ENCODE results near the gene IL4I1.
A peak's percentile ranks its signal among the peaks of the same experiment; 100 is the strongest.
"Not testable (repeated sequence)": the region's sequence is repeated elsewhere in the genome, so short reads cannot be mapped to it uniquely, and the experiment has no call there.

The IL4I1 gene

DNA sequence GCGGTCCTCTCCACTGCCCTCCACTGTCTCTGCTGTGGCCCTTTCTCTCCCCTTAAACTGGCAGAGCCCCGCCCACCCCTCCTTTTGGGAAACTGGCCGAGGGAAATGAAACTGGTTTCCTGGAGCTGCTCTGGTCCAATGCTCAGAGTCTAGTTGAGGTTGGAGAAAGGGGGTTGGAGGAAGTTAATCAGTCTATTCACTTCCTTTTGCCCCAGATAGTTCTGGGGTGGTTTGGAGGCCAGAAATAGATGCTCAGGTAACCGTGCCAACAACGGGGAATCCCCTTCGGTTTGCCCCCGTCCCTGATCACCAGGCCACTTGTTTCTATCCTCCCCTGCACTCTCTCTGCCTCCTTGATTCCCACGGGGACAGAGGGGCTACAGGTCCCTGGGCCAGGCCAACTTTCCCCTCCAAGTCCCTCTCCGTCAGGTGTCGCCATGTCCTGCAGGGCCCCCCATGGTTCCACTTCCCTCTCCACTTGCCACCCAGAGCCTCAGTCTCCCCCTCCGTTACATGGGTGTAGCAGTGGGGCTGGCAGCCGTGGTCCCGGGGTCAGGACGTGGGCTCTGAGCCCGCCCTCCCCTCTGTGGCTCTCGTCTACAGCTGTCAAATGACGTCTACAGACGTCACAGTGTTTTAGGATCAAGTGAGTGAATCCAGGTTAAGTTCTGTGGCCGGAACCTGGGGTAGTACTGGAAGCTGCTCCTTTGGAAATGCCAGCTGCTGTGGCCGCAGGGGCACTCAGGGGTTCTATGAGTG is at the start of gene IL4I1:
TSS of gene IL4I1 (minus strand) at position 25 of the 759 bp plus-strand sequence. CDS start 727 bp downstream, outside the sequence.
- H3K9me3 Mint-ChIP-seq, result no peaks in the 10 kb centered on the region
- peak; percentile 67 for DNase-seq
- CTCF ChIA-PET, result no interaction called here
- peaks cover 20% of the 10 kb centered on the region for H3K27me3 Mint-ChIP-seq
- H3K27ac Mint-ChIP-seq, result peak within 1 kb of the TSS; percentile 91
- no peaks in the 10 kb centered on the region for H3K36me3 Mint-ChIP-seq
- H3K4me3 Mint-ChIP-seq, result peak within 1 kb of the TSS; percentile 48
- H3K4me1 Mint-ChIP-seq, result peaks cover 35% of the 10 kb centered on the region

DNA sequence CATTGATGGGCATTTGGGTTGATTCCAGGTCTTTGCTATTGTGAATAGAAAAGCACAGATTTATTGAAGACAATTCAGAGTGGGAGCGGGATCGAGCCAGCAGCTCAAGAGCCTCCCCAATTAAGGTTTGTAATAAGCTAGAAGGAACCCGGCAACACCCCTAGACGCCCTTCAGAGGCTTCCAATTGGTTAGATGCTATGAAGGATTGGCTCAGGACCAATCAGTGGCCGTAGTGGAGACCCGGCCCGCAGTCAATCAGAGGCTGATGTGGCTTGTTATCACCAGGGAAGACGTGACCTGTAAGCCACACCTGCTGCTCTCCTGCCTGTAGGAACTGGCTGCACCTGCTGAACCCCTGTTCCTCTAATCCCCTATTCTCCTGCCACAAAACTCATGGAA is 49.7 kb upstream of the IL4I1 start:
- Mint-ChIP-seq H3K27me3 (peaks cover 14% of the 10 kb centered on the region), H3K9me3 (no peaks in the 10 kb centered on the region), H3K36me3 (no peaks in the 10 kb centered on the region), H3K27ac (no peak overlapping the region), H3K4me3 (no peak overlapping the region), H3K4me1 (no peaks in the 10 kb centered on the region)
- CTCF ChIA-PET, result no interaction called here
- DNase-seq, result no peak

GRCh38 chr19:49944567-49944966 is 47.9 kb upstream of the IL4I1 start:
- DNase-seq, H3K27ac Mint-ChIP-seq, H3K9me3 Mint-ChIP-seq, H3K4me1 Mint-ChIP-seq, CTCF ChIA-PET, H3K36me3 Mint-ChIP-seq, H3K4me3 Mint-ChIP-seq: not testable (repeated sequence)
- peaks cover 14% of the 10 kb centered on the region for H3K27me3 Mint-ChIP-seq

DNA sequence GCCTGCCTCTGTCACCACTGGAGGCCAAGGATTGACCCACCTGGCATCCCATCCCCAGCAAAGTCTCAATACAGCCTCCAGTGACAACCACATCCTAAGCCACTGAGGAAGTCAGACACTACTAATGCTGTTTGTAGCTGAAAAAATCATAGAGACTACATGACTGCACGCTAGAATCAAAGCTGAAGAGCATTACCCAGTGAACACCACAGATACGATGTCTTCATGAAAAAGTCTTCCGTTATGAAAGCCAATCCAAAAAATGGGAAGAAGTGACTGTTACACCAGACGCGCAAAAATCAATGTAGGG is 43.8 kb upstream of the IL4I1 start:
- Mint-ChIP-seq H3K4me1 (peaks cover 17% of the 10 kb centered on the region), H3K4me3 (no peak overlapping the region), H3K9me3 (no peaks in the 10 kb centered on the region), H3K36me3 (no peaks in the 10 kb centered on the region), H3K27ac (no peak overlapping the region), H3K27me3 (peaks cover 38% of the 10 kb centered on the region)
- no peak for DNase-seq
- CTCF ChIA-PET, result no interaction called here

DNA sequence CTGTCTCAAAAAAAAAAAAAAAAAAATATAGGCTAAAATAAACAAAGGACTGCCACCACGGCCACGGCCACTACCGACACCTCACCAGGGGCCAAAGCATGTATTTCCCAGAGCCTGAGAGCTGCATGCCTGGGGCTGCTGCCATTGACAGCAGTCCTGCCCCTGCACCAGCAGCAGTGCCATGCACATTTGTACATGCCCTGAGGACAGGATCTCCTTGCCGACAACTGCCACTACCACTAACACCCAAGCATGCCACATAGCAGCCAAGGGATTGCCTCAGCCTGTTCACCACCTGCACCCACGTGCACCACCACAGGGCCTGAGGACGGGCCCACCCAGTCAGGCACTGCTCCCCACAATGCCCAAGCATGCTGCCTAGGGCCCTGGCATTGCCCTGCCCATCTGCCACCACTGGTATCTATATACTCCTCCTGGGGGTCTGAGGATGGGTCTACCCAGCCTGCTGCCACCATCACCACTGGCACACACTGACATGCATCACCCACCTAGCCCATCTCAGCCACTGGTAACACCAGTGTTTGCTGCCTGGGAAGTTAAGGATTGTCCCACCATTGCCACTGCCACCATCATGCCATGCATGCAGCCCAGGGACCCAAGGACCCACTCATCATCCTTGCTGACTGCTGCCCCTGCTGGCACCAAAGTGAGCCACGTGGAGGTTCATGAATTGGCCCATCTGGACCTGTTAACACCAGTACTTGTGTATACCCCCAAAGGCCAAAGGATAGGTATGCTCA is 43.2 kb upstream of the IL4I1 start:
- Mint-ChIP-seq H3K27me3 (peaks cover 43% of the 10 kb centered on the region), H3K27ac (no peak overlapping the region), H3K4me1 (peaks cover 17% of the 10 kb centered on the region), H3K9me3 (no peaks in the 10 kb centered on the region), H3K4me3 (no peak overlapping the region), H3K36me3 (no peaks in the 10 kb centered on the region)
- DNase-seq, result no peak
- CTCF ChIA-PET, result interaction anchor here (4.7 kb wide), 1 partner anchor 45 kb away, joined by 31 read pairs; no protein-coding TSS in a partner anchor

- CTCF ChIA-PET, result interaction anchor here (0.6 to 4.7 kb wide), 6 partner anchors 10 to 65 kb away, joined by 3 to 31 read pairs (median 7); partner anchors contain the start of gene ATF5
- H3K4me3 Mint-ChIP-seq, result no peak overlapping the region
- no peak overlapping the region for H3K27ac Mint-ChIP-seq
Measured at GRCh38 chr19:49938662-49939061, 42.0 kb upstream of the IL4I1 start.

DNA sequence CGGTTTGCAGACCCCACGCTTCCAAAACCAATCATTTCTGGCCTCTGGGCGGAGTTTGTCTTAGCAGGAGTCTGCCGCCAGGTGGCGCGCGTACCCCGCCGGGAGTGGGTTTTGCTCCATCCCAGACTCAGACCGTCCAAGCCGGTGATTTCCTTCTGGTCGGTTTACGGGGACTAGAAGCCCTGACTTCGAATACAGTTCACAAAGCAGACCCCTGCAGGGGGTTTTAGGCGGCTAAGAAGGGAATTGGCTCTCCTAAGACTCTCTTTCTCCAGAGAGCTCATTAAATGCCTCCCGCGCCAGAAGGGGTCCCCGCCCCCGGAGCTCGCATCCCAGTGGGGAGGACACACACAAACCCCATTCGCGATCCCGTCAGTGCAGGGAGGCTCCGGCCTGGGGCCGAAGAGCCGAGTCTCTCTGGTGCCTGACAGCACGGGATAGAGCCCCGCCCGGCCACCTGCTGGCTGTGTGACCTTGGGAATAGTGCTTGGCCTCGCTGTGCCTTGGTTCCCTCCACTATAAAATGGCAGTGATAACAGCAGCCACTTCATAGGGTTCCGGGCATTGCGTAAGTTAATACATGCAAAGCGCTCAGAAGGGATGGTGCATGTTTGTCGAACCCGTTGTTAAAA is 41.2 kb upstream of the IL4I1 start:
- no peak overlapping the region for H3K27ac Mint-ChIP-seq
- no peaks in the 10 kb centered on the region for H3K9me3 Mint-ChIP-seq
- DNase-seq, result peak; percentile 82
- H3K4me1 Mint-ChIP-seq, result peaks cover 27% of the 10 kb centered on the region
- no peak overlapping the region for H3K4me3 Mint-ChIP-seq
- CTCF ChIA-PET, result interaction anchor here (0.9 to 4.7 kb wide), 10 partner anchors 9 to 198 kb away, joined by 3 to 31 read pairs (median 4); partner anchors contain the start of gene ATF5
- peaks cover 59% of the 10 kb centered on the region for H3K27me3 Mint-ChIP-seq
- peaks cover 4% of the 10 kb centered on the region for H3K36me3 Mint-ChIP-seq

More at GRCh38 chr19:49938662-49939061, 42.0 kb upstream of the IL4I1 start:
- peaks cover 54% of the 10 kb centered on the region for H3K27me3 Mint-ChIP-seq
- H3K36me3 Mint-ChIP-seq, result no peaks in the 10 kb centered on the region
- H3K9me3 Mint-ChIP-seq, result no peaks in the 10 kb centered on the region
- peaks cover 19% of the 10 kb centered on the region for H3K4me1 Mint-ChIP-seq
- DNase-seq, result no peak

- H3K4me1 Mint-ChIP-seq, result peaks cover 38% of the 10 kb centered on the region
- H3K36me3 Mint-ChIP-seq, result peaks cover 9% of the 10 kb centered on the region
- no peak for DNase-seq
- H3K9me3 Mint-ChIP-seq, result peaks cover 2% of the 10 kb centered on the region
- peaks cover 54% of the 10 kb centered on the region for H3K27me3 Mint-ChIP-seq
- no peak overlapping the region for H3K4me3 Mint-ChIP-seq
- CTCF ChIA-PET, result interaction anchor here (4.7 kb wide), 1 partner anchor 48 kb away, joined by 31 read pairs; no protein-coding TSS in a partner anchor
- H3K27ac Mint-ChIP-seq, result peak overlapping the region; percentile 34
Measured at GRCh38 chr19:49936549-49936948, 39.9 kb upstream of the IL4I1 start.

- Mint-ChIP-seq H3K27me3 (peaks cover 65% of the 10 kb centered on the region), H3K4me3 (no peak overlapping the region), H3K4me1 (peaks cover 52% of the 10 kb centered on the region), H3K9me3 (peaks cover 5% of the 10 kb centered on the region), H3K36me3 (peaks cover 19% of the 10 kb centered on the region), H3K27ac (peak overlapping the region; percentile 87)
- DNase-seq, result no peak
- CTCF ChIA-PET, result interaction anchor here (1.0 kb wide), 1 partner anchor 24 kb away, joined by 3 read pairs; no protein-coding TSS in a partner anchor
Measured at GRCh38 chr19:49933643-49934042, 37.0 kb upstream of the IL4I1 start.

DNA sequence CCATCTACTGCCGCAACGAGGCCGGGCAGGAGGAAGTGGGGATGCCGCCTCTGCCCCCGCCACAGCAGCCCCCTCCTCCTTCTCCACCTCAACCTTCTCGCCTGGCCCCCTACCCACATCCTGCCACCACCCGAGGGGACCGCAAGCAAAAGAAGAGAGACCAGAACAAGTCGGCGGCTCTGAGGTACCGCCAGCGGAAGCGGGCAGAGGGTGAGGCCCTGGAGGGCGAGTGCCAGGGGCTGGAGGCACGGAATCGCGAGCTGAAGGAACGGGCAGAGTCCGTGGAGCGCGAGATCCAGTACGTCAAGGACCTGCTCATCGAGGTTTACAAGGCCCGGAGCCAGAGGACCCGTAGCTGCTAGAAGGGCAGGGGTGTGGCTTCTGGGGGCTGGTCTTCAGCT is 36.0 kb upstream of the IL4I1 start:
- Mint-ChIP-seq H3K4me3 (peak overlapping the region; percentile 59), H3K27me3 (peaks cover 62% of the 10 kb centered on the region), H3K9me3 (peaks cover 5% of the 10 kb centered on the region), H3K36me3 (peaks cover 25% of the 10 kb centered on the region), H3K27ac (peak overlapping the region; percentile 87), H3K4me1 (peaks cover 58% of the 10 kb centered on the region)
- CTCF ChIA-PET, result interaction anchor here (1.0 kb wide), 1 partner anchor 23 kb away, joined by 3 read pairs; no protein-coding TSS in a partner anchor
- peak; percentile 75 for DNase-seq

DNA sequence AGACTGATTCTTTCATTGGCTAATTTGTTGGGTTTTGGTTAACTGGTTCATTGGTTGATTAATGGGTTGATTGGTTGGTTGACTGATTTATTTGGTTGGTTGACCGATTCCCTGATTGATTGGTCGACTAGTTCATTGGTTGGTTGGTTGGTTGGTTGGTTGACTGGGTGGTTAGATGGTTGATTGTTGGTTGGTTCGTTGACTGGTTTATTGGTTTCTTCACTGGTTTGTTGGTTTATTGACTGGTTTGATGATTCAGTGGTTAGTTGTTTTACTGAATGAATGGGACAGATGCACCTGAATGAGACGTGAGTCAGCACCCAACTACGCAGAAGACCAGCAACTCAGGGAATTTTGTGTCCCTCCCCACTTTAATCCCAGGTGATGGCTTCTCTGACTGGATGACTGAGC is 35.4 kb upstream of the IL4I1 start:
- Mint-ChIP-seq H3K4me3 (peak overlapping the region; percentile 2), H3K4me1 (peaks cover 62% of the 10 kb centered on the region), H3K9me3 (peaks cover 5% of the 10 kb centered on the region), H3K27ac (peak overlapping the region; percentile 16), H3K36me3 (peaks cover 31% of the 10 kb centered on the region), H3K27me3 (peaks cover 55% of the 10 kb centered on the region)
- no peak for DNase-seq
- CTCF ChIA-PET, result no interaction called here

- H3K9me3 Mint-ChIP-seq, result peaks cover 5% of the 10 kb centered on the region
- H3K27ac Mint-ChIP-seq, result no peak overlapping the region
Measured at GRCh38 chr19:49931293-49932040, 34.8 kb upstream of the IL4I1 start.

DNA sequence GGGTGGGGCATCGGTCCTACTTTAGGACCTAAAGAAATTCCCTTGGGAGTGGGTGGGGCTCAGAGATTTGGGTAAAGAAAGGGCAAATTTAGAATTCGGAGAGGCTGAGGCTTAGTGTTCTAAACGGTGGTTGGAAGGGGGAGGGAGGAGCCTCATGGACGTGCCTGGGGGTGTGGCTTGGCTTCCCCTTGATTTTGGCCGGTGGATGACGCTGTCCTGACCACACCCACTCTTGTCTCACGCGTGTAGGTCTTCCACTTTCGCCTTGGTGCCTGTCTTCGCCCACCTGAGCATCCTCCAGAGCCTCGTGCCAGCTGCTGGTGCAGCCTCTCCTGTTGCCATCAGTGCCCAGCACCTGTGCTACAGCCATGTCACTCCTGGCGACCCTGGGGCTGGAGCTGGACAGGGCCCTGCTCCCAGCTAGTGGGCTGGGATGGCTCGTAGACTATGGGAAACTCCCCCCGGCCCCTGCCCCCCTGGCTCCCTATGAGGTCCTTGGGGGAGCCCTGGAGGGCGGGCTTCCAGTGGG is 33.9 kb upstream of the IL4I1 start:
- DNase-seq, result no peak
- peaks cover 37% of the 10 kb centered on the region for H3K36me3 Mint-ChIP-seq

More at GRCh38 chr19:49931293-49932040, 34.8 kb upstream of the IL4I1 start:
- Mint-ChIP-seq H3K36me3 (peaks cover 34% of the 10 kb centered on the region), H3K27me3 (peaks cover 50% of the 10 kb centered on the region), H3K4me3 (no peak overlapping the region), H3K4me1 (peaks cover 66% of the 10 kb centered on the region)
- CTCF ChIA-PET, result interaction anchor here (0.8 to 1.2 kb wide), 2 partner anchors 53 to 205 kb away, joined by 3 read pairs; no protein-coding TSS in a partner anchor
- DNase-seq, result no peak

More for the DNA sequence above, 33.9 kb upstream of the IL4I1 start:
- H3K27ac Mint-ChIP-seq, result peak overlapping the region; percentile 98
- H3K9me3 Mint-ChIP-seq, result peaks cover 5% of the 10 kb centered on the region
- peaks cover 42% of the 10 kb centered on the region for H3K27me3 Mint-ChIP-seq
- CTCF ChIA-PET, result interaction anchor here (0.8 to 1.2 kb wide), 2 partner anchors 54 to 205 kb away, joined by 3 read pairs; no protein-coding TSS in a partner anchor
- peak overlapping the region; percentile 91 for H3K4me3 Mint-ChIP-seq
- peaks cover 66% of the 10 kb centered on the region for H3K4me1 Mint-ChIP-seq

Data from activated naive CD4-positive, alpha-beta T cell treated with anti-CD3 and anti-CD28 coated beads, Interleukin-2, amount 10 ng/mL, durations not matched to agents 7 days and 5 days (primary cell).